IMR-90 (cell line): ENCODE data around the gene FAM193A. TPM values are rescaled to one million over a fixed set of nuclear protein-coding genes. Genes with fewer than 3 reads are reported as not detected.

ENCODE experiments used
- ATAC-seq: fragments of 200-7000 bp; cut with Tn5 transposase; 2 replicates; pipeline ENCODE4 v1.9.1; 2020; ENCODE audit warnings: low read depth, mild to moderate bottlenecking, moderate library complexity
- BruUV-seq: library from RNA; stranded (reverse); fragments of 400-500 nt; replicated peaks from 2 replicates; lab custom pipeline; 2021; lab: Mats Ljungman, UMichigan
- CTCF ChIA-PET: fragments of 300-600 bp; formaldehyde crosslinking; extraction: SDS; loops from one replicate; lab custom pipeline; 2021; ENCODE audit warnings: antibody characterized with exemption; lab: Yijun Ruan, JAX
- POLR2A ChIA-PET: fragments of 300-600 bp; sonication (Branson Sonifier 250); formaldehyde crosslinking; loops from one replicate; lab custom pipeline; 2022; ENCODE audit warnings: antibody characterized with exemption; ENCODE audit not compliant: unreplicated experiment; lab: Charles Lee
- DNase-seq: peaks from one replicate; pipeline ENCODE4 v3.0.0; 2013
- H2AFZ ChIP-seq: replicated peaks from 2 replicates; pipeline ENCODE3; 2013; ENCODE audit warnings: low read length, mild to moderate bottlenecking; ENCODE audit not compliant: poor library complexity
- H2AK5ac ChIP-seq: 2 replicates; pipeline ENCODE4 v1.6.1; 2013; ENCODE audit warnings: low read depth, low read length, inconsistent platforms
- H2AK9ac ChIP-seq: replicated peaks from 2 replicates; pipeline ENCODE3; 2013; ENCODE audit warnings: mild to moderate bottlenecking, low read depth, low read length, moderate library complexity; ENCODE audit not compliant: poor library complexity
- H2BK120ac ChIP-seq: 2 replicates; pipeline ENCODE4 v1.6.1; 2013; ENCODE audit warnings: low read depth, low read length, inconsistent platforms
- H2BK15ac ChIP-seq: 3 replicates; pipeline ENCODE4 v1.6.1; 2013; ENCODE audit warnings: low read depth, low read length, inconsistent platforms
- H2BK20ac ChIP-seq: 2 replicates; pipeline ENCODE4 v1.6.1; 2013; ENCODE audit warnings: low read depth, mild to moderate bottlenecking, inconsistent platforms, low read length, moderate library complexity
- H2BK5ac ChIP-seq: 2 replicates; pipeline ENCODE4 v1.6.1; 2013; ENCODE audit warnings: mild to moderate bottlenecking, low read depth, low read length, inconsistent platforms; ENCODE audit not compliant: poor library complexity, severe bottlenecking
- H3K14ac ChIP-seq: replicated peaks from 2 replicates; pipeline ENCODE4 v1.6.1; 2013; ENCODE audit warnings: low read depth, low read length, inconsistent platforms
- H3K18ac ChIP-seq: 2 replicates; pipeline ENCODE4 v1.6.1; 2013; ENCODE audit warnings: low read depth, low read length, control low read depth
- H3K23ac ChIP-seq: 2 replicates; pipeline ENCODE4 v1.6.1; 2013; ENCODE audit warnings: low read depth, low read length, inconsistent platforms
- H3K27ac ChIP-seq: 2 replicates; pipeline ENCODE4 v1.5.1; 2013; ENCODE audit warnings: mild to moderate bottlenecking, control low read depth, low read length; ENCODE audit not compliant: insufficient read depth
- H3K27me3 ChIP-seq: 2 replicates; pipeline ENCODE4 v1.6.1; 2013; ENCODE audit warnings: low read length; ENCODE audit not compliant: control insufficient read depth, insufficient read depth
- H3K36me3 ChIP-seq: 2 replicates; pipeline ENCODE4 v1.6.1; 2013; ENCODE audit warnings: low read length, mixed read lengths; ENCODE audit not compliant: control insufficient read depth, insufficient read depth
- H3K4ac ChIP-seq: 2 replicates; pipeline ENCODE4 v1.6.1; 2013; ENCODE audit warnings: low read depth, low read length, inconsistent platforms
- H3K4me1 ChIP-seq: 2 replicates; pipeline ENCODE4 v1.6.1; 2013; ENCODE audit warnings: low read length, mixed read lengths; ENCODE audit not compliant: control insufficient read depth, insufficient read depth
- H3K4me2 ChIP-seq: 2 replicates; pipeline ENCODE4 v1.6.1; 2013; ENCODE audit warnings: low read depth, mild to moderate bottlenecking, control low read depth, low read length, moderate library complexity
- H3K4me3 ChIP-seq: 2 replicates; pipeline ENCODE4 v1.5.1; 2013; ENCODE audit warnings: low read depth, mild to moderate bottlenecking, control low read depth, low read length, moderate library complexity; ENCODE audit not compliant: insufficient read depth
- H3K56ac ChIP-seq: 2 replicates; pipeline ENCODE4 v1.6.1; 2013; ENCODE audit warnings: low read length, inconsistent platforms; ENCODE audit not compliant: insufficient read depth; ENCODE audit errors: extremely low read depth
- H3K79me1 ChIP-seq, 2 experiments: 2 replicates each; pipeline ENCODE4 v1.6.1; 2013; ENCODE audit warnings: low read length in 2 of 2, inconsistent platforms in 1 of 2, low read depth in 1 of 2
- H3K9ac ChIP-seq: 2 replicates; pipeline ENCODE4 v1.6.1; 2013; ENCODE audit warnings: low read depth, low read length, control low read depth
- H3K9me1 ChIP-seq: 2 replicates; pipeline ENCODE4 v1.6.1; 2013; ENCODE audit warnings: low read length, inconsistent platforms; ENCODE audit not compliant: insufficient read depth
- H3K9me3 ChIP-seq: 2 replicates; pipeline ENCODE4 v1.6.1; 2013; ENCODE audit warnings: low read length; ENCODE audit not compliant: control insufficient read depth, insufficient read depth
- H4K20me1 ChIP-seq: 2 replicates; pipeline ENCODE4 v1.6.1; 2013; ENCODE audit warnings: low read length, inconsistent platforms; ENCODE audit not compliant: insufficient read depth
- H4K5ac ChIP-seq: 2 replicates; pipeline ENCODE4 v1.6.1; 2013; ENCODE audit warnings: mild to moderate bottlenecking, low read depth, low read length, control low read depth
- H4K8ac ChIP-seq, 2 experiments: 2 replicates each; pipeline ENCODE4 v1.6.1; 2013; ENCODE audit warnings: low read depth in 2 of 2, low read length in 2 of 2, control low read depth in 1 of 2, inconsistent platforms in 1 of 2
- H4K91ac ChIP-seq: 2 replicates; pipeline ENCODE4 v1.6.1; 2013; ENCODE audit warnings: low read depth, low read length, inconsistent platforms; ENCODE audit not compliant: insufficient read depth
- BHLHE40 ChIP-seq: fragments of 150-350 bp; IDR thresholded peaks from 2 replicates; pipeline ENCODE4 v1.6.1; 2016; ENCODE audit warnings: mild to moderate bottlenecking, low read depth, low read length
- CHD1 ChIP-seq: IDR thresholded peaks from 2 replicates; pipeline ENCODE4 v1.6.1; 2012; ENCODE audit warnings: low read depth, low read length, improper control_type of control experiment
- FOS ChIP-seq: fragments of 150-350 bp; IDR thresholded peaks from 2 replicates; pipeline ENCODE4 v1.6.1; 2016; ENCODE audit warnings: low read depth, low read length
- MAFK ChIP-seq: IDR thresholded peaks from 2 replicates; pipeline ENCODE4 v1.6.1; 2012; ENCODE audit warnings: low read depth, low read length, improper control_type of control experiment
- NFE2L2 ChIP-seq: fragments of 150-350 bp; IDR thresholded peaks from 2 replicates; pipeline ENCODE4 v1.6.1; 2016; ENCODE audit warnings: low read depth, mild to moderate bottlenecking, low read length
- WGBS, 2 experiments: methylation state at CpG; one replicate each; pipeline versions ENCODE4 v1.1.5 to v1.1.7; 2013; ENCODE audit warnings: missing lambda C conversion rate in 2 of 2; ENCODE audit not compliant: insufficient read length in 1 of 2; ENCODE audit errors: extremely low coverage in 2 of 2; 5-methylcytosine and 5-hydroxymethylcytosine counted together
- dilution Hi-C: fragments of 300-500 bp; cut with HindIII; formaldehyde crosslinking; loops from one replicate; pipeline ENCODE4 v1.14.3; 2018; ENCODE audit warnings: low sequenced_read_pairs; ENCODE audit not compliant: unreplicated experiment
- in situ Hi-C: fragments of 300-500 bp; cut with MboI; formaldehyde crosslinking; loops from 3 replicates; pipeline ENCODE4 v1.14.3; 2019; ENCODE audit warnings: low sequenced_read_pairs, inconsistent platforms, mixed read lengths
- intact Hi-C: fragments of 100-400 bp; cut with micrococcal nuclease; formaldehyde crosslinking; loops from 2 replicates; pipeline ENCODE4 v1.10.0; 2022
- polyA plus RNA-seq, 3 experiments: library from polyadenylated mRNA; depleted of rRNA; stranded (reverse); fragments of >200 nt; gene quantifications; 2 replicates each; pipeline ENCODE4 v1.2.3, GENCODE V29; 2012; ENCODE audit warnings: low replicate concordance in 1 of 3
- total RNA-seq: library from RNA; depleted of rRNA; stranded (reverse); fragments of >200 nt; gene quantifications from 2 replicates; pipeline ENCODE4 v1.2.3, GENCODE V29; 2012

Gene FAM193A
- total and polyA plus RNA-seq, 2 of the 4 experiments (the other 2 are of a cell fraction), result 6.8 to 11.0 TPM

GRCh38 chr4:2696423-2696822 lies 160.0 kb downstream of the FAM193A start:
- intact Hi-C loops (no loop called here), in situ Hi-C loops (no loop called here), dilution Hi-C loops (no loop called here)
- no peak overlapping the region for H2AK9ac ChIP-seq
- no peak overlapping the region for H3K4ac ChIP-seq
- H3K9me1 ChIP-seq, result peaks cover 9% of the 10 kb centered on the region; the same call in 1 of the 2 replicates
- H2BK15ac ChIP-seq, result no peak overlapping the region
- no peak overlapping the region for H3K4me3 ChIP-seq
- H4K20me1 ChIP-seq, result peaks cover 3% of the 10 kb centered on the region; the same call in 1 of the 2 replicates
- BruUV-seq, result no TSS peak
- H3K79me1 ChIP-seq, result peaks cover 16 to 37% of the 10 kb centered on the region in 2 experiments; a peak in 3 of 4 replicates
- H3K27ac ChIP-seq, result no peak overlapping the region
- peaks cover 74% of the 10 kb centered on the region for H3K36me3 ChIP-seq
- H3K4me1 ChIP-seq, result no peaks in the 10 kb centered on the region
- no peak overlapping the region for H2BK120ac ChIP-seq
- no peak overlapping the region for H3K18ac ChIP-seq
- no peak for TF ChIP-seq FOS
- no peak for TF ChIP-seq CHD1
- no peak for TF ChIP-seq BHLHE40
- TF ChIP-seq MAFK, result no peak
- TF ChIP-seq NFE2L2, result no peak
- H2AFZ ChIP-seq, result no peak overlapping the region
- no peak for DNase-seq
- H2BK20ac ChIP-seq, result no peak overlapping the region
- no peak overlapping the region for H4K5ac ChIP-seq
- no peak for ATAC-seq
- 100% methylated on average over 9 of the region's 14 CpGs; no CpG with 5 or more reads in 1 of the 2 experiments for WGBS, 2 experiments
- no peak overlapping the region for H3K23ac ChIP-seq
- H2AK5ac ChIP-seq, result no peak overlapping the region
- ChIA-PET CTCF (no interaction called here), POLR2A (no interaction called here)
- no peak overlapping the region for H3K4me2 ChIP-seq
- no peaks in the 10 kb centered on the region for H3K9me3 ChIP-seq
- no peak overlapping the region for H2BK5ac ChIP-seq
- H3K27me3 ChIP-seq, result no peaks in the 10 kb centered on the region
- no peak overlapping the region for H4K8ac ChIP-seq
- H3K56ac ChIP-seq, result no peak overlapping the region
- no peak overlapping the region for H3K9ac ChIP-seq
- H4K91ac ChIP-seq, result no peak overlapping the region
- H3K14ac ChIP-seq, result no peak overlapping the region
